ENCODE measurements around the gene CACNA1F. TPM values are rescaled to one million over a fixed set of nuclear protein-coding genes. Genes with fewer than 3 reads are reported as not detected.

The CACNA1F gene
- total and polyA plus RNA-seq, 2 experiments from 2014 or later: not detected

GRCh38 chrX:49183701-49184281 is 49.3 kb downstream of the CACNA1F start:
- no peaks in the 10 kb centered on the region for H3K27me3 ChIP-seq (replicated peaks; ENCODE audit: insufficient read depth)
- peak overlapping the region; percentile 80 for H3K4me3 ChIP-seq
- peak overlapping the region; percentile 61 for H3K4me2 ChIP-seq (ENCODE audit: unreplicated experiment)
- WGBS, 2 experiments (ENCODE audit: low coverage in 1 of 2, low lambda C conversion rate in 2 of 2, missing lambda C conversion rate in 2 of 2): 71 to 77% methylated on average over 14 to 16 of the region's 18 CpGs
- H3K9me2 ChIP-seq (ENCODE audit: insufficient read depth): no peaks in the 10 kb centered on the region
- H3K9me3 ChIP-seq (ENCODE audit: low read depth): no peaks in the 10 kb centered on the region
- TF ChIP-seq EZH2phosphoT487 (IDR thresholded peaks at IDR 0.05; ENCODE audit: insufficient read depth, low read depth): no peak
- no peak for TF ChIP-seq EZH2 (IDR thresholded peaks at IDR 0.05; ENCODE audit: insufficient read depth, poor library complexity, severe bottlenecking)
- no peak overlapping the region for H3K9ac ChIP-seq
- no peaks in the 10 kb centered on the region for H3F3A ChIP-seq (ENCODE audit: insufficient read depth)
- no peaks in the 10 kb centered on the region; the same call in 1 of the 2 replicates for H3K36me3 ChIP-seq (ENCODE audit: low read depth)
- H3K79me2 ChIP-seq (ENCODE audit: insufficient read depth): peaks cover 11% of the 10 kb centered on the region; the same call in 1 of the 2 replicates
- no peaks in the 10 kb centered on the region for H4K20me1 ChIP-seq (ENCODE audit: insufficient read depth)
- no peaks in the 10 kb centered on the region for H3K4me1 ChIP-seq (ENCODE audit: insufficient read depth)
- DNase-seq: no peak
- H3K27ac ChIP-seq: no peak overlapping the region
- in situ Hi-C loops (cut with MboI): no loop called here
- H2AFZ ChIP-seq: no peak overlapping the region

- Histone ChIP-seq H2AFZ (no peak overlapping the region), H3K4me2 (ENCODE audit: unreplicated experiment) (no peak overlapping the region), H3K27me3 (replicated peaks; ENCODE audit: insufficient read depth) (no peaks in the 10 kb centered on the region), H3K79me2 (ENCODE audit: insufficient read depth) (peaks cover 6% of the 10 kb centered on the region; the same call in 1 of the 2 replicates), H3K9me3 (ENCODE audit: low read depth) (no peaks in the 10 kb centered on the region), H3K36me3 (ENCODE audit: low read depth) (no peaks in the 10 kb centered on the region; the same call in 1 of the 2 replicates), H3K27ac (no peak overlapping the region), H4K20me1 (ENCODE audit: insufficient read depth) (no peaks in the 10 kb centered on the region), H3K4me1 (ENCODE audit: insufficient read depth) (no peaks in the 10 kb centered on the region), H3F3A (ENCODE audit: insufficient read depth) (no peaks in the 10 kb centered on the region), H3K9me2 (ENCODE audit: insufficient read depth) (no peaks in the 10 kb centered on the region), H3K4me3 (no peak overlapping the region), H3K9ac (no peak overlapping the region)
- DNase-seq: no peak
- no peak for TF ChIP-seq EZH2phosphoT487 (IDR thresholded peaks at IDR 0.05; ENCODE audit: insufficient read depth, low read depth)
- no peak for TF ChIP-seq EZH2 (IDR thresholded peaks at IDR 0.05; ENCODE audit: insufficient read depth, poor library complexity, severe bottlenecking)
- in situ Hi-C loops (cut with MboI): no loop called here
- 29 to 71% methylated on average over 1 to 2 of the region's 2 CpGs for WGBS, 2 experiments (ENCODE audit: low coverage in 1 of 2, low lambda C conversion rate in 2 of 2, missing lambda C conversion rate in 2 of 2)
Observed at GRCh38 chrX:49179358-49179757, 53.8 kb downstream of the CACNA1F start.

GRCh38 chrX:49178537-49178936 is 54.6 kb downstream of the CACNA1F start:
- no peak overlapping the region for H3K27ac ChIP-seq
- H3K27me3 ChIP-seq (replicated peaks; ENCODE audit: insufficient read depth): no peaks in the 10 kb centered on the region
- no peaks in the 10 kb centered on the region for H4K20me1 ChIP-seq (ENCODE audit: insufficient read depth)
- 97 to 100% methylated on average over 2 to 3 of the region's 3 CpGs for WGBS, 2 experiments (ENCODE audit: low coverage in 1 of 2, low lambda C conversion rate in 2 of 2, missing lambda C conversion rate in 2 of 2)
- H3F3A ChIP-seq (ENCODE audit: insufficient read depth): no peaks in the 10 kb centered on the region
- peaks cover 6% of the 10 kb centered on the region for H3K79me2 ChIP-seq (ENCODE audit: insufficient read depth)
- no peaks in the 10 kb centered on the region; the same call in 1 of the 2 replicates for H3K36me3 ChIP-seq (ENCODE audit: low read depth)
- no peaks in the 10 kb centered on the region; the same call in 1 of the 2 replicates for H3K4me1 ChIP-seq (ENCODE audit: insufficient read depth)
- no peak overlapping the region for H3K4me2 ChIP-seq (ENCODE audit: unreplicated experiment)
- H3K9ac ChIP-seq: no peak overlapping the region
- TF ChIP-seq EZH2 (IDR thresholded peaks at IDR 0.05; ENCODE audit: insufficient read depth, poor library complexity, severe bottlenecking) (no peak), EZH2phosphoT487 (IDR thresholded peaks at IDR 0.05; ENCODE audit: insufficient read depth, low read depth) (no peak)
- in situ Hi-C loops (cut with MboI): no loop called here
- no peaks in the 10 kb centered on the region for H3K9me2 ChIP-seq (ENCODE audit: insufficient read depth)
- H2AFZ ChIP-seq: no peak overlapping the region
- H3K9me3 ChIP-seq (ENCODE audit: low read depth): no peaks in the 10 kb centered on the region
- no peak for DNase-seq
- no peak overlapping the region for H3K4me3 ChIP-seq

- Histone ChIP-seq H4K20me1 (ENCODE audit: insufficient read depth) (no peaks in the 10 kb centered on the region), H3K36me3 (ENCODE audit: low read depth) (no peaks in the 10 kb centered on the region), H3K9ac (no peak overlapping the region), H3K9me2 (ENCODE audit: insufficient read depth) (no peaks in the 10 kb centered on the region), H3K9me3 (ENCODE audit: low read depth) (no peaks in the 10 kb centered on the region), H3K4me1 (ENCODE audit: insufficient read depth) (no peaks in the 10 kb centered on the region; the same call in 1 of the 2 replicates), H3K79me2 (ENCODE audit: insufficient read depth) (peaks cover 9% of the 10 kb centered on the region), H3K4me3 (no peak overlapping the region), H2AFZ (no peak overlapping the region), H3K27ac (no peak overlapping the region), H3F3A (ENCODE audit: insufficient read depth) (no peaks in the 10 kb centered on the region), H3K27me3 (replicated peaks; ENCODE audit: insufficient read depth) (no peaks in the 10 kb centered on the region), H3K4me2 (ENCODE audit: unreplicated experiment) (no peak overlapping the region)
- TF ChIP-seq EZH2 (IDR thresholded peaks at IDR 0.05; ENCODE audit: insufficient read depth, poor library complexity, severe bottlenecking) (no peak), EZH2phosphoT487 (IDR thresholded peaks at IDR 0.05; ENCODE audit: insufficient read depth, low read depth) (no peak)
- DNase-seq: no peak
- in situ Hi-C loops (cut with MboI): no loop called here
- WGBS, 2 experiments (ENCODE audit: low coverage in 1 of 2, low lambda C conversion rate in 2 of 2, missing lambda C conversion rate in 2 of 2): 78 to 80% methylated on average over 7 to 13 of the region's 23 CpGs
Observed at GRCh38 chrX:49177873-49178480, 55.2 kb downstream of the CACNA1F start.

Data from GM23248 (cell line).